GM12892 (cell line): ENCODE measurements around the gene ACAD10.

Experiments used
- POLR2A ChIP-seq: IDR thresholded peaks from 2 replicates; pipeline ENCODE4 v1.6.1; 2011; ENCODE audit warnings: low read depth, low read length, control low read depth
- POLR2AphosphoS5 ChIP-seq: IDR thresholded peaks from 2 replicates; pipeline ENCODE4 v1.6.1; 2011; ENCODE audit warnings: low read depth, low read length, control low read depth
- TAF1 ChIP-seq: IDR thresholded peaks from 2 replicates; pipeline ENCODE4 v1.6.1; 2011; ENCODE audit warnings: low read depth, mild to moderate bottlenecking, control low read depth, low read length, borderline replicate concordance

DNA sequence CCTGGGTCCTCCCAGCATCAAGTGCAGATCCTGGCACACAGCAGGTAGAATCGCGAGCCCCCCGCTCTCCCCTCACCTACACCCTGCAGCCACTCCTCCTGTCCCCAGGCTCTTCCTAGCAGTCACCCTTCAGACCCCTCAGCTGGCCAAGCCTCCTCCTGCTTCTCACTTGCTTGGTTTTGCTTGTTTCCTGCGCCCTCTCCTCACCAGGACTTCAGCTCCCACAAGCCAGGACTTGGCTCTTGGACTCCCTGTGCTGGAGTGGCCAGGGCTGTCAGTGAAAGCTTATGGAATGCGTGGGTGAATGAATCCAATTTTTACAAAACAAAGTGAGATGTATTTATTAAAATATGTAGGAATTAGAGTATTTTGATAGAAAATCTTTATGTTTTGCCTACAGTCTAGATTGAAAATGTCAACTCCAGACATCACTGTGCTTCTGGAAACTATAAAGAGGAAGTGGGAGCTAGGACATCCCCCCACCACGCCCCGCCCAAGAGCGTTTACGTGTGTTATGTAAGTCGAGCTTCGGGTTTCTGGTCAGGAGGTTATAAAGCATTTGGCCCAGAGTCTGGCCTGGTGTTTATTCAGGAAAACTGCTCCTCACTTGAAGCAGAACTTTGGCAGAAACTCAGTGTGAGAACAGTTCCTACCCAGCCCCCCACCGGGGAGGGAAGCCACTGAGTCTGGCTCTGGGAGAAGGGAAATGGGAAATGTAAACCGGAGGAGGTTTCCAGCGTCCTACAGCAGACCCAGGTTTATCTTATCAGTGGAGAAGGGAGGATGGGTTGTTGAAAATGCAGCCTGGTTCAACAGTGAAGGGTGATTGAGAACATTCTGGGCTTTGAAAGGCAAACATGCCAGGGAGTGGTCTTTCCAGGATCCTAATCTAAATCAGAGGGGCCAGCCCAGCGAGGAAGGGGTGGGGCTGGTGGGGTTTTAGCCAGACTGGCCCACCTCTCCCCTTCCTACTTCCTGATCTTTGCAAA is 89.6 kb downstream of the ACAD10 start:
- TF ChIP-seq POLR2A, result peak; percentile 64
- TF ChIP-seq TAF1, result no peak
- TF ChIP-seq POLR2AphosphoS5, result peak; percentile 65
